T47D (cell line): ENCODE measurements around the gene HADHB.
A peak's percentile ranks its signal among the peaks of the same experiment; 100 is the strongest.
"Not testable (repeated sequence)": the region's sequence is repeated elsewhere in the genome, so short reads cannot be mapped to it uniquely, and the experiment has no call there.

Experiments used
- DNase-seq, 2 experiments: peaks; one replicate each; pipeline versions ENCODE4 v3.0.0 to v3.0.0-alpha.2; 2011 to 2012; ENCODE audit warnings: low read depth in 1 of 2, low spot score in 1 of 2
- JUND ChIP-seq: IDR thresholded peaks from 2 replicates; pipeline ENCODE4 v1.6.1; 2012; ENCODE audit warnings: low read depth
- in situ Hi-C: cut with HindIII; loops from 2 replicates; pipeline ENCODE4 v1.10.0; 2016; ENCODE audit warnings: low sequenced_read_pairs, low pct_unique_long_range_greater_than_20kb

HADHB gene

GRCh38 chr2:26255759-26256384 lies 11.1 kb downstream of the HADHB start:
- in situ Hi-C loops = no loop called here
- TF ChIP-seq JUND = no peak
- DNase-seq = peak; percentile 9 to 42

GRCh38 chr2:26258836-26259235 lies 14.1 kb downstream of the HADHB start:
- DNase-seq, in situ Hi-C loops: not testable (repeated sequence)

GRCh38 chr2:26268213-26268612 lies 23.5 kb downstream of the HADHB start:
- in situ Hi-C loops = no loop called here
- DNase-seq = no peak
- TF ChIP-seq JUND = no peak

- in situ Hi-C loops, DNase-seq: not testable (repeated sequence)
Observed at GRCh38 chr2:26268670-26269385, 24.1 kb downstream of the HADHB start.

GRCh38 chr2:26269571-26270158 lies 24.9 kb downstream of the HADHB start:
- DNase-seq = no peak
- in situ Hi-C loops = no loop called here
- no peak for TF ChIP-seq JUND

GRCh38 chr2:26270373-26270772 lies 25.6 kb downstream of the HADHB start:
- in situ Hi-C loops = no loop called here
- DNase-seq = no peak
- no peak for TF ChIP-seq JUND

GRCh38 chr2:26273501-26273900 lies 28.8 kb downstream of the HADHB start:
- in situ Hi-C loops = no loop called here
- no peak for TF ChIP-seq JUND
- no peak for DNase-seq

GRCh38 chr2:26274058-26274613 lies 29.4 kb downstream of the HADHB start:
- DNase-seq = peak in 1 of 2 experiments; percentile 74
- in situ Hi-C loops = no loop called here
- TF ChIP-seq JUND = no peak

- in situ Hi-C loops = no loop called here
- no peak for DNase-seq
- TF ChIP-seq JUND = no peak
Observed at GRCh38 chr2:26276484-26277227, 31.9 kb downstream of the HADHB start.

GRCh38 chr2:26279886-26280285 lies 35.1 kb downstream of the HADHB start:
- no peak for DNase-seq
- in situ Hi-C loops = no loop called here
- TF ChIP-seq JUND = no peak

- in situ Hi-C loops = no loop called here
- DNase-seq = no peak
- TF ChIP-seq JUND = no peak
Observed at GRCh38 chr2:26281226-26281625, 36.5 kb downstream of the HADHB start.

GRCh38 chr2:26283606-26284005 lies 38.9 kb downstream of the HADHB start:
- in situ Hi-C loops = no loop called here
- TF ChIP-seq JUND = no peak
- no peak for DNase-seq
